Measurements from ENCODE around the gene CALML5. TPM values are rescaled to one million over a fixed set of nuclear protein-coding genes. Genes with fewer than 3 reads are reported as not detected.

The CALML5 gene
- total and polyA plus RNA-seq, 4 donors, result not detected

- ATAC-seq (ENCODE audit: insufficient read depth, low FRiP score) (no peak), DNase-seq (no peak)
- peaks cover 0 to 12% (median 0%) of the 10 kb centered on the region in 5 donors for H3K4me1 ChIP-seq (ENCODE audit: control insufficient read depth in 5 of 5, insufficient read depth in 5 of 5, low read length in 5 of 5)
- H3K27ac ChIP-seq (ENCODE audit: low read depth in 1 of 2, low read length in 1 of 2), result no peak overlapping the region
- no peak overlapping the region for H3K4me3 ChIP-seq
- WGBS, 2 donors, result 95% methylated on average over 25 of the region's 25 CpGs
- no peak overlapping the region for H3K9ac ChIP-seq (ENCODE audit: insufficient read depth in 1 of 2, low read length in 2 of 2)
- no peak for TF ChIP-seq CTCF (IDR thresholded peaks at IDR 0.05; ENCODE audit: control extremely low read depth, extremely low read depth)
- no peaks in the 10 kb centered on the region for H3K9me3 ChIP-seq (ENCODE audit: control insufficient read depth in 4 of 4, insufficient read depth in 3 of 4, low read length in 3 of 4)
- H3K36me3 ChIP-seq (ENCODE audit: control insufficient read depth in 4 of 4, insufficient read depth in 4 of 4, low read length in 4 of 4), result no peaks in the 10 kb centered on the region
- no peaks in the 10 kb centered on the region for H3K27me3 ChIP-seq (ENCODE audit: control insufficient read depth in 3 of 3, insufficient read depth in 3 of 3, low read length in 2 of 3)
These were observed 13.0 kb upstream of the CALML5 start for GRCh38 chr10:5512331-5512730.

- Histone ChIP-seq H3K27ac (ENCODE audit: low read depth in 1 of 2, low read length in 1 of 2) (no peak overlapping the region), H3K27me3 (ENCODE audit: control insufficient read depth in 3 of 3, insufficient read depth in 3 of 3, low read length in 2 of 3) (no peaks in the 10 kb centered on the region), H3K4me3 (no peak overlapping the region), H3K9me3 (ENCODE audit: control insufficient read depth in 4 of 4, insufficient read depth in 3 of 4, low read length in 3 of 4) (no peaks in the 10 kb centered on the region), H3K9ac (ENCODE audit: insufficient read depth in 1 of 2, low read length in 2 of 2) (no peak overlapping the region), H3K36me3 (ENCODE audit: control insufficient read depth in 4 of 4, insufficient read depth in 4 of 4, low read length in 4 of 4) (no peaks in the 10 kb centered on the region), H3K4me1 (ENCODE audit: control insufficient read depth in 5 of 5, insufficient read depth in 5 of 5, low read length in 5 of 5) (peaks cover 0 to 13% (median 0%) of the 10 kb centered on the region in 5 donors)
- no peak for TF ChIP-seq CTCF (IDR thresholded peaks at IDR 0.05; ENCODE audit: control extremely low read depth, extremely low read depth)
- no peak for ATAC-seq (ENCODE audit: insufficient read depth, low FRiP score)
- no peak for DNase-seq
- WGBS, 2 donors, result 92 to 93% methylated on average over 17 of the region's 17 CpGs
These were observed 12.5 kb upstream of the CALML5 start for GRCh38 chr10:5511885-5512280.

- 90 to 97% methylated on average over 32 of the region's 32 CpGs for WGBS, 2 donors
- no peak for DNase-seq
- ATAC-seq (ENCODE audit: insufficient read depth, low FRiP score), result no peak
These were observed 12.0 kb upstream of the CALML5 start for GRCh38 chr10:5511231-5511884.

More at GRCh38 chr10:5511231-5511884, 12.0 kb upstream of the CALML5 start:
- Histone ChIP-seq H3K4me3 (no peak overlapping the region), H3K27ac (ENCODE audit: low read depth in 1 of 2, low read length in 1 of 2) (no peak overlapping the region), H3K27me3 (ENCODE audit: control insufficient read depth in 3 of 3, insufficient read depth in 3 of 3, low read length in 2 of 3) (no peaks in the 10 kb centered on the region), H3K9ac (ENCODE audit: insufficient read depth in 1 of 2, low read length in 2 of 2) (no peak overlapping the region), H3K9me3 (ENCODE audit: control insufficient read depth in 4 of 4, insufficient read depth in 3 of 4, low read length in 3 of 4) (no peaks in the 10 kb centered on the region), H3K4me1 (ENCODE audit: control insufficient read depth in 5 of 5, insufficient read depth in 5 of 5, low read length in 5 of 5) (peaks cover 0 to 13% (median 2%) of the 10 kb centered on the region in 5 donors), H3K36me3 (ENCODE audit: control insufficient read depth in 4 of 4, insufficient read depth in 4 of 4, low read length in 4 of 4) (no peaks in the 10 kb centered on the region)
- no peak for TF ChIP-seq CTCF (IDR thresholded peaks at IDR 0.05; ENCODE audit: control extremely low read depth, extremely low read depth)
